ENCODE results near the gene WWOX.

DNA sequence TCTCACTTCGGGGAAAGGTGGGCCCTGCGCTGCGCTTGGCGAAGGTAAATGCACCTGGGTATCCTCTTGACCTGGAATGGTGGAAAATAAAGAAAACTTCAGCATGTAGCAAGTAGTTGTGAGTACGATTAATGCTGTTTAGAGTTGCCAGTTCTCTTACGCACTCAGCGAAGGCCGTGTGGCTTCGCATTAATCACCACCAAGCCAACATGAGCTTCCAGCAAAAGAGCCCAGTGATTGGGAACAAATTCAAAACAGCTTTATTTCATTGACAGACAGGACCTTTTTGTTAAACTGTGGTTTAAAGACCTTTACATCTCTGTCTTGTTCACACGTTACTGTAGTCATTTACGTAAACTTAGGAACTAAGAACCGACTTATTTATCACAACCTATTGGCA, 969.7 kb downstream of the WWOX start:
- TF ChIP-seq, protein P1, sequence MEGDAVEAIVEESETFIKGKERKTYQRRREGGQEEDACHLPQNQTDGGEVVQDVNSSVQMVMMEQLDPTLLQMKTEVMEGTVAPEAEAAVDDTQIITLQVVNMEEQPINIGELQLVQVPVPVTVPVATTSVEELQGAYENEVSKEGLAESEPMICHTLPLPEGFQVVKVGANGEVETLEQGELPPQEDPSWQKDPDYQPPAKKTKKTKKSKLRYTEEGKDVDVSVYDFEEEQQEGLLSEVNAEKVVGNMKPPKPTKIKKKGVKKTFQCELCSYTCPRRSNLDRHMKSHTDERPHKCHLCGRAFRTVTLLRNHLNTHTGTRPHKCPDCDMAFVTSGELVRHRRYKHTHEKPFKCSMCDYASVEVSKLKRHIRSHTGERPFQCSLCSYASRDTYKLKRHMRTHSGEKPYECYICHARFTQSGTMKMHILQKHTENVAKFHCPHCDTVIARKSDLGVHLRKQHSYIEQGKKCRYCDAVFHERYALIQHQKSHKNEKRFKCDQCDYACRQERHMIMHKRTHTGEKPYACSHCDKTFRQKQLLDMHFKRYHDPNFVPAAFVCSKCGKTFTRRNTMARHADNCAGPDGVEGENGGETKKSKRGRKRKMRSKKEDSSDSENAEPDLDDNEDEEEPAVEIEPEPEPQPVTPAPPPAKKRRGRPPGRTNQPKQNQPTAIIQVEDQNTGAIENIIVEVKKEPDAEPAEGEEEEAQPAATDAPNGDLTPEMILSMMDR (IDR thresholded peaks at IDR 0.05): no peak
- no peak for TF ChIP-seq POLR2A (IDR thresholded peaks at IDR 0.05)
